ENCODE data around the gene BRI3.
A peak's percentile ranks its signal among the peaks of the same experiment; 100 is the strongest.

Gene BRI3

GRCh38 chr7:98280791-98281756 is at the start of gene BRI3:
TSS of gene BRI3 (plus strand) at chr7:98281686. CDS start at chr7:98281796, 110 bp downstream.
- DNase-seq (ENCODE audit: low read depth): peak; percentile 87

- no peak for DNase-seq (ENCODE audit: low read depth)
These were observed 49.3 kb upstream of the BRI3 start for GRCh38 chr7:98232263-98232585.

- DNase-seq (ENCODE audit: low read depth): no peak
These were observed 48.7 kb upstream of the BRI3 start for GRCh38 chr7:98232799-98233198.

- no peak for DNase-seq (ENCODE audit: low read depth)
These were observed 48.0 kb upstream of the BRI3 start for GRCh38 chr7:98233219-98234070.

GRCh38 chr7:98234429-98235147 is 46.9 kb upstream of the BRI3 start:
- no peak for DNase-seq (ENCODE audit: low read depth)

- no peak for DNase-seq (ENCODE audit: low read depth)
These were observed 45.6 kb upstream of the BRI3 start for GRCh38 chr7:98235901-98236300.

- no peak for DNase-seq (ENCODE audit: low read depth)
These were observed 44.9 kb upstream of the BRI3 start for GRCh38 chr7:98236355-98237185.

GRCh38 chr7:98238076-98238475 is 43.4 kb upstream of the BRI3 start:
- no peak for DNase-seq (ENCODE audit: low read depth)

GRCh38 chr7:98238976-98239375 is 42.5 kb upstream of the BRI3 start:
- DNase-seq (ENCODE audit: low read depth): no peak

- no peak for DNase-seq (ENCODE audit: low read depth)
These were observed 40.4 kb upstream of the BRI3 start for GRCh38 chr7:98240961-98241673.

GRCh38 chr7:98241674-98242241 is 39.7 kb upstream of the BRI3 start:
- DNase-seq (ENCODE audit: low read depth): no peak

- no peak for DNase-seq (ENCODE audit: low read depth)
These were observed 39.1 kb upstream of the BRI3 start for GRCh38 chr7:98242342-98242741.

- no peak for DNase-seq (ENCODE audit: low read depth)
These were observed 38.6 kb upstream of the BRI3 start for GRCh38 chr7:98242934-98243333.

GRCh38 chr7:98244871-98245270 is 36.6 kb upstream of the BRI3 start:
- DNase-seq (ENCODE audit: low read depth): no peak

- DNase-seq (ENCODE audit: low read depth): no peak
These were observed 33.3 kb upstream of the BRI3 start for GRCh38 chr7:98248156-98248555.

GRCh38 chr7:98249106-98249505 is 32.4 kb upstream of the BRI3 start:
- DNase-seq (ENCODE audit: low read depth): no peak

- no peak for DNase-seq (ENCODE audit: low read depth)
These were observed 30.7 kb upstream of the BRI3 start for GRCh38 chr7:98250789-98251188.

- no peak for DNase-seq (ENCODE audit: low read depth)
These were observed 30.3 kb upstream of the BRI3 start for GRCh38 chr7:98251231-98251600.

- DNase-seq (ENCODE audit: low read depth): peak; percentile 63
These were observed 29.7 kb upstream of the BRI3 start, which contains the start of gene TECPR1 for GRCh38 chr7:98251601-98252424. TSS of gene TECPR1 (minus strand) at chr7:98252232. CDS start at chr7:98246146, 6,086 bp downstream.

Data from stimulated activated CD8-positive, alpha-beta memory T cell treated with anti-CD3 and anti-CD28 coated beads, Interleukin-15, amount 100 ng/mL, for 1 hour (primary cell).